Uterus (tissue), 4 donors: ENCODE results near the gene ADO. TPM values are rescaled to one million over a fixed set of nuclear protein-coding genes. Genes with fewer than 3 reads are reported as not detected.

ENCODE experiments used
- DNase-seq, 2 donors: peaks; one replicate each; pipeline ENCODE4 v3.0.0-alpha.2; 2019 to 2020
- H3K27ac ChIP-seq, 2 donors: fragments of 200-600 bp; sonication (generic); 1 replicate in 1 of 2; 2 replicates in 1 of 2; pipeline ENCODE4 v1.5.1; 2016 to 2018
- H3K27me3 ChIP-seq, 2 donors: fragments of 200-600 bp; sonication (generic); one replicate each; pipeline ENCODE4 v1.5.1; 2018 to 2019; ENCODE audit warnings: control low read depth in 1 of 2
- H3K36me3 ChIP-seq, 2 donors: fragments of 200-600 bp; sonication (generic); one replicate each; pipeline ENCODE4 v1.5.1; 2019; ENCODE audit warnings: control low read depth in 1 of 2
- H3K4me1 ChIP-seq, 2 donors: fragments of 200-600 bp; sonication (generic); one replicate each; pipeline ENCODE4 v1.5.1; 2018 to 2019; ENCODE audit warnings: control low read depth in 1 of 2
- H3K4me3 ChIP-seq, 2 donors: fragments of 200-600 bp; sonication (generic); 1 replicate in 1 of 2; 2 replicates in 1 of 2; pipeline ENCODE4 v1.5.1; 2018 to 2019; ENCODE audit warnings: mild to moderate bottlenecking in 1 of 2
- H3K9me3 ChIP-seq, 2 donors: fragments of 200-600 bp; sonication (generic); one replicate each; pipeline ENCODE4 v1.5.1; 2019; ENCODE audit warnings: control low read depth in 1 of 2
- CTCF ChIP-seq, 4 experiments: fragments of 200-600 bp in 2 of 4; fragments of 450-650 bp in 2 of 4; sonication (generic) in 2 of 4; IDR thresholded peaks; one replicate each; pipeline ENCODE4 v1.5.1; 2016 to 2019; ENCODE audit warnings: antibody characterized with exemption in 4 of 4, mild to moderate bottlenecking in 2 of 4, moderate library complexity in 1 of 4
- POLR2A ChIP-seq, 2 donors: fragments of 450-650 bp; IDR thresholded peaks; one replicate each; pipeline ENCODE4 v1.6.1; 2016; ENCODE audit warnings: antibody characterized with exemption in 2 of 2, mild to moderate bottlenecking in 1 of 2, moderate library complexity in 1 of 2
- intact Hi-C: fragments of 100-400 bp; cut with DNase I; formaldehyde crosslinking; loops from one replicate; pipeline ENCODE4 v1.15.1; 2023; ENCODE audit warnings: low total_unique reads
- total RNA-seq, 4 donors: library from RNA; depleted of rRNA in 3 of 4; stranded (reverse); fragments of >200 nt in 3 of 4; gene quantifications; one replicate each; pipeline versions ENCODE4 v1.1.0 to v1.2.4, GENCODE V29; 2014 to 2023
- donor health status: DM: yes; HTN: yes; CAD: no.

ADO gene
- 10 to 100 TPM; 10.8 to 27.0 (median 18.9) TPM for total RNA-seq

- intact Hi-C loops, result no loop called here
- Histone ChIP-seq H3K27me3 (no peaks in the 10 kb centered on the region), H3K4me1 (no peaks in the 10 kb centered on the region), H3K27ac (peak within 1 kb of the TSS; percentile 90 to 96), H3K9me3 (no peaks in the 10 kb centered on the region), H3K36me3 (peaks cover 0 to 2% of the 10 kb centered on the region in 2 donors), H3K4me3 (peak within 1 kb of the TSS; percentile 65 to 72)
- peak; percentile 79 to 81 for DNase-seq
- TF ChIP-seq CTCF (IDR thresholded peaks at IDR 0.05) (no peak), POLR2A (IDR thresholded peaks at IDR 0.05) (peak; percentile 37 to 62)
These were observed at the start of gene ADO for GRCh38 chr10:62804356-62805230. TSS of gene ADO (plus strand) at chr10:62804720. CDS start at chr10:62805060, 340 bp downstream.

GRCh38 chr10:62754963-62755362 lies 49.6 kb upstream of the ADO start:
- Histone ChIP-seq H3K27me3 (no peaks in the 10 kb centered on the region), H3K4me1 (no peaks in the 10 kb centered on the region), H3K9me3 (no peaks in the 10 kb centered on the region), H3K4me3 (no peak overlapping the region), H3K27ac (no peak overlapping the region), H3K36me3 (no peaks in the 10 kb centered on the region)
- intact Hi-C loops, result no loop called here
- DNase-seq, result no peak
- TF ChIP-seq POLR2A (IDR thresholded peaks at IDR 0.05) (no peak), CTCF (IDR thresholded peaks at IDR 0.05) (no peak)

GRCh38 chr10:62755662-62756653 lies 48.6 kb upstream of the ADO start:
- intact Hi-C loops, result no loop called here
- no peak overlapping the region for H3K27ac ChIP-seq
- no peak overlapping the region for H3K4me3 ChIP-seq
- H3K36me3 ChIP-seq, result no peaks in the 10 kb centered on the region
- TF ChIP-seq POLR2A (IDR thresholded peaks at IDR 0.05) (no peak), CTCF (IDR thresholded peaks at IDR 0.05) (no peak)
- DNase-seq, result no peak
- H3K9me3 ChIP-seq, result no peaks in the 10 kb centered on the region
- no peaks in the 10 kb centered on the region for H3K27me3 ChIP-seq
- H3K4me1 ChIP-seq, result no peaks in the 10 kb centered on the region

GRCh38 chr10:62759599-62760175 lies 44.8 kb upstream of the ADO start:
- no peaks in the 10 kb centered on the region for H3K36me3 ChIP-seq
- no peaks in the 10 kb centered on the region for H3K27me3 ChIP-seq
- H3K4me1 ChIP-seq, result no peaks in the 10 kb centered on the region
- no peak for TF ChIP-seq POLR2A (IDR thresholded peaks at IDR 0.05)
- TF ChIP-seq CTCF (IDR thresholded peaks at IDR 0.05), result no peak
- H3K4me3 ChIP-seq, result no peak overlapping the region
- H3K9me3 ChIP-seq, result no peaks in the 10 kb centered on the region
- H3K27ac ChIP-seq, result no peak overlapping the region
- no peak for DNase-seq
- intact Hi-C loops, result no loop called here
